ENCODE measurements around the gene PDZD11. TPM values are rescaled to one million over a fixed set of nuclear protein-coding genes. Genes with fewer than 3 reads are reported as not detected.
"Not testable (repeated sequence)": the region's sequence is repeated elsewhere in the genome, so short reads cannot be mapped to it uniquely, and the experiment has no call there.

The PDZD11 gene
- total RNA-seq, 1 donor from 2014 or later = 40.4 TPM

DNA sequence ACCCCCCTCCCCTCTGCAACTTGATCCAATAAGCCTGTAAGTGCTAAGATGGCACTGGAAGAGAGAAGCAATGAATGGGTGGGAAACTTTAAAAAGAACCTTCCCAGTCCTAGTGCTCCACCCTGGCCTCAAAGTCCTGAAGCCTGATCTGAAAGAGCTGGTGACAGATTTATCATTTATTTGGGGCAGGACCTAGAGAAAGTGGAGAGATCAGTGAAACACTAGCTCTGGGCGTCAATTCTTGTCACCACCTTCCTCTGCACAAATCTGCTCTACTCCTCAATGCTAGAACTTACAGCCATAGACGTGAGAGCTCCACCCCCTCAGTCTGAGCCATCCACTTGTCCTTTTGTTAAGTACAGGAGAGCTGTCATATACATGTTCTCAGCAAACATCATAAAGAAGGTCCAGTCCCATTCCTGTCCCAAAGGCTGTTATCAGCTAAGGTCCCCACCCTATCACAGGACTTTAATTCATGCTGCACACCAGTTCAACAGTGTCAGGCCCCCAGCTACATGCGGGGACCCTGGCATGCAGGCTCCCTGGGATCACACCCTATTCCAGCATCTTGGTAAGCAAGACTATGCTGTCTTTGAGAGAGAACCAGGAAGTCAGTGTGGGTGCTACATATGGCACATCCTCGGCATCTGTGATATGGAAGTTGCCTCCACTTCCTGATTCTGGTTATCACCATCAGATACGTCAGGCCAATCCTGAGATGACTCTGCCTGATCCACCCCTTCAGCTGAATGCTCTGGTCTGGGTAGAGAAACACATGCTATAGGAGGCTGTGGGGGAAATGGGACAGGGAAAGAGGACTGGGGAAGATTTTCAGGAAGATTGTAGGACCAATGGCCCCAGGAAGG is 32.1 kb downstream of the PDZD11 start:
- no peak for DNase-seq (ENCODE audit: low spot score)

GRCh38 chrX:70255452-70255851 is 34.3 kb downstream of the PDZD11 start:
- no peak for DNase-seq (ENCODE audit: low spot score)

- no peak for DNase-seq (ENCODE audit: low spot score)
Measured at GRCh38 chrX:70254909-70255308, 34.8 kb downstream of the PDZD11 start.

DNA sequence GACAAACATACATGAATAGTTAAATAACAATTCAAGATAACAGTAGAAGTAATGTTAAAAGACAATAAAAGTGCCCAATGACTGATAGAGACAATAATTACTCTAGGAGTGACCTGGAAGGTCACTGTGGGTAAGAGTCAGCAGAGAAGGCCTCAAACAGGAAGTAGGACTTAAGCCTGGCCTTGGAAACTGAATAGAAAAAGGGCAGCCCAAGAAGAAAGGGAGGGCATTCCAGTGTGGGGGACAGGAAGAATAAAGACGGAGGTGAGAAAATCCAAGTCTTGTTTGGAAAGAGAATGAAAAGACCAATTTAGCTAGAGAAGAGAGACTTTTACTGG is 35.7 kb downstream of the PDZD11 start:
- no peak for DNase-seq (ENCODE audit: low spot score)

- DNase-seq (ENCODE audit: low spot score) = no peak
Measured at GRCh38 chrX:70253377-70254062, 36.2 kb downstream of the PDZD11 start.

DNA sequence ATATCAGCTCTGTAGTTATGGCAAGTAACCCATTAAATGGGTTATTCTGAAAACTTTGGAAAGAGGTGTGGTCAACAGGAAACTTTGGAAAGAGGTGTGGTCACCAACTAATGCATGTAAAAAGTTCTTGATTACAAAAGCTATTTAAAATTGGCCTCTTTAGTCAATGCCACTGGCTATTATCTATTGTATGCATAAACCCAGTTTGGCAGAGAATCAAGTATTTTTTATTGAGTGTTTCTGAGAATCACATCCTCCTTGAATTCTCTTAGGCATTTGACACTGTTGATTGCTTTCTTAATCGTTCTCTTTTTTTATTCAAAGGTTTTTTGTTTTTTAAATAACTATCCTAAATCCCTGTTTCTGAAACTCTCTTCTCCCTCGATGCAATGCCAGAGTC is 37.2 kb downstream of the PDZD11 start:
- no peak for DNase-seq (ENCODE audit: low spot score)

DNA sequence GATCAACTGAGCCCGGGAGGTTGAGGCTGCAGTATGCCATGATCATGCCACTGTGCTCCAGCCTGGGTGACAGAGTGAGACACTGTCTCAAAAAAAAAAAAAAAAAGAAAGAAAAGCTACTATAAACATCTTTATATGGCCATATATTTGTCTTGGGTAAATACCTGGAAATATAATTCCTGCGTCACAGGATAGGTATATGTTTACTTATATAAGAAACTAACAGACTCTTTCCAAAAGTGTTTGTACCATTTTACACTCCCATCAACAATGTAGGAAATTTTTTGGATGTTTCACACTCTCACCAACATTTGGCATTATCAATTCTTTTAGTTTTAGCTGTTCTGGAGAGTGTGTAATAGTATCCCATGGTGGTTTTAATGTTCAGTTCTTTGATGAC is 42.5 kb downstream of the PDZD11 start:
- DNase-seq (ENCODE audit: low spot score) = no peak

DNA sequence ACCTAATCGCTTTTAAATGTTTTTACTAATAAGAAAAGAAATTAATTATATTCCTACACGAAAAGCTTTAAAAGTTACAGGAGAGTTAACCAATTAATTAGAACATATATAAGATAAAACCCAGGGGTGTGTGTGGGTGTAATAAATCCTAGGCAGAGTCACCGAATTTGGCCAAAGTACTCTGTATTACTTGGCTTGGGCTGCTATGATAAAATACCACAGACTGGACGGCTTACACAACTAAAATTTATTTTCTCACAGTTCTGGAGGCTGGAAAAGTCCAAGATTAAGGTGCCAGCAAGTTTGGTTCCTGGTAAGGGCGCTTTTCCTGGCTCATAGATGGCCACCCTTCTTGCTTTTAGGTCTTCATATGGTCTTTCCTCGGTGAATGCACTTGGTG is 44.8 kb downstream of the PDZD11 start:
- DNase-seq (ENCODE audit: low spot score) = no peak

GRCh38 chrX:70243601-70244000 is 46.1 kb downstream of the PDZD11 start:
- DNase-seq (ENCODE audit: low spot score) = not testable (repeated sequence)

- DNase-seq (ENCODE audit: low spot score) = no peak
Measured at GRCh38 chrX:70241501-70241900, 48.2 kb downstream of the PDZD11 start.

DNA sequence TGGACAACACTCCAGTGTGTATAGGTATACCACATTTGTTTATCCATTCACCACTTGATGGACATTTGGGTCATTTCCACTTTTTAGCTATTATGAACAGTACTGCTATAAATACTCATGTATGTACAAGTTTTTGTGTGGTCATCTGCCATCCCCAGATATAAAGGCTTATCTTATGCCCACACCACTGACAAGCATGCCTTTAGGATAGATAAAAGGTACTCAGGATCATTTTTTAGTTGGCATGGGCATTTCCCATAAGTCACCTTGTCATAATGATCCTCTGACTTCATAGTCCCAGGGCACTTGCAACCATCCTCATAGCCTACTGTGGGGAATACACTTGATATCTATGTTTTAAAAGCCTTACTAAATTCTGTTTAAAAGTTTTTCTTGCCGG is 49.0 kb downstream of the PDZD11 start:
- no peak for DNase-seq (ENCODE audit: low spot score)

Other genes starting within 250 kb of the PDZD11 start
- not detected for gene AWAT2, start 240.0 kb downstream of the PDZD11 start, total RNA-seq
- not detected for gene OTUD6A, start 227.5 kb downstream of the PDZD11 start, total RNA-seq
- 43.4 TPM for gene IGBP1, start 156.5 kb downstream of the PDZD11 start, total RNA-seq
- not detected for gene DGAT2L6, start 112.4 kb downstream of the PDZD11 start, total RNA-seq
- gene AWAT1, start 55.3 kb downstream of the PDZD11 start, total RNA-seq = not detected
- 1.7 TPM for gene P2RY4, start 29.7 kb downstream of the PDZD11 start, total RNA-seq
- gene ARR3, start 21.6 kb downstream of the PDZD11 start, total RNA-seq = not detected
- gene RAB41, start 7.8 kb downstream of the PDZD11 start, total RNA-seq = not detected
- gene KIF4A, start 177 bp upstream of the PDZD11 start, total RNA-seq = 1.0 TPM
- gene GDPD2, start 133.4 kb upstream of the PDZD11 start, total RNA-seq = 1.5 TPM
- gene DLG3, start 154.9 kb upstream of the PDZD11 start, total RNA-seq = 34.2 TPM